HG02852 (cell line): ENCODE data around the gene DUSP10.
A peak's percentile ranks its signal among the peaks of the same experiment; 100 is the strongest.

Experiments
- ATAC-seq: cut with Tn5 transposase; IDR thresholded peaks from one replicate; pipeline ENCODE4 v1.9.1; 2021; ENCODE audit warnings: mild to moderate bottlenecking, moderate library complexity; ENCODE audit not compliant: unreplicated experiment

DUSP10 gene

DNA sequence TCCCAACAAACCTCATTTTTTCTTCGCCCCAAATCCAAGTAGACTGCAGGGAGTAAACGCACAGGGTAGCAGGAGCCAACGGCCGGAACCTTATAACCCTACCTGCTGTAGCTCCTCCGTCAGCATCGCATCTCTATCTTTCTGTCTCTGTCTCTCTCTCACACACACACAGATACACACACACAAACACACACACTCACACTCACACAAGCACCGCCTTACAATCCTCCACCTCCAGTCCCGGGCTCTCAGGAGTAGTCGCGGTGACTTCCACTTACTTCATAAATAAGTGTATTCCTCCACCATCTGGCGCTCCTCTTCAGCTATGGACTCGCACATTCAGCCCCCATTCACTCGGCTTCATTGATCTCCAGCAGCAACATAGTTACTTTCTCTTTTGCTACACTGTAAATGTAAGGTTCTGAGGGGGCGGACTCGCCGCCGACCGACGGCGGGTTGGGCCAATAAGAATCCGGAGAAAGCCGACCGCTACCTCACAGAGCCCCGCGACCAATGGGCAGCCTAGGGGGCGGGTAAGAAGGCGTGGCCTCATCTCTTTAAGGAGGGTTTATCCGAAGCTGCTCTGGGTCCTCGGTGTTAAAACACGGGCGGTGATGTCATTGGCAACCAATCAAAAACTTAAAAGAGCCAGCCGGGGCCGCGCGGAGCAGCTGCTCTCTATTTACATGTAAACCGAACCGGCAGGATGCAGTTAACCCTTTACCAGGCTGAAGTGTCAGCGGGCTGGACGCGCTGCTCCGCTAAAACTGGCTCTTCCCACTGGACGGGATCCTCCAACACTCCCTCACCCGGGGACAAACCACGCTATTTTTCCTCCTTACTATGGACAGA, at the start of gene DUSP10:
TSS of gene DUSP10 (minus strand) at position 387 of the 852 bp plus-strand sequence. CDS start 2,345 bp downstream, outside the sequence.
- peak; percentile 80 for ATAC-seq

DNA sequence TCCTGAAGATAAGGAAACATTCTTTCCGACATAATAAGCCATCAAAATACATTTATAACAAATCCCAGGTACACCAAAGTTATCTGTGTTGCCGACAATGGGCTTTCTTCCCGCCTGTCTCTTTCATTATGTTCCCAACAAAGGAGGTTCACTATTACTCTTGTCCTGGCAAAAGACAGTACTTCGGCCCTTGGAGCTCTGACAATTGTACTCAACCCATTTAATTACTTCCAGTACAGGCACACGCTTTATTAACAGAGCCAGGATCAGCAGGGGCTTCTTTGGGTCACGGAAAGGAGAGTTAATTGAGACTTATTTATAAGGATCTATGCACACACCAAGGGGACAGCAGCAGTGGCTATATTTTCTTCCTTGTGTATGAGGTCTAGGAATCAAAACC, 46.6 kb upstream of the DUSP10 start:
- no peak for ATAC-seq

DNA sequence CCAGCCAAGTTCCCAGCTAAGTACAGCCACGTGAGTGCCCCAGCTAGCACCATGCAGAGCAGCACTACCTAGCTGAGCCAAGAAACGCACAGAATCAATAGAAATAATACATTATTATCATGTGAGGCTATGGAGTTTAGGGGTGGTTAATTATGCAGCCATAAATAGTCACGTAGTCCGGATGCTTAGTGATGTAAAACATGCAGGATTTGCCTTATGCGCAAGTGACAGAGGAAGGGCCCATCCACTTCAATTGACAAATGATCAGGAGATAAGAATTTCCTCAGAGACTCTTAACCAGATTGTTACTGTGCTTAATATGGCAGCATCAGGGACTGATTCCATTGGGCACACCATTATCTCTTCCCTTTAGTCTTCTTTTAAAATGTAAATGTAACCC, 44.8 kb upstream of the DUSP10 start:
- ATAC-seq, result no peak

DNA sequence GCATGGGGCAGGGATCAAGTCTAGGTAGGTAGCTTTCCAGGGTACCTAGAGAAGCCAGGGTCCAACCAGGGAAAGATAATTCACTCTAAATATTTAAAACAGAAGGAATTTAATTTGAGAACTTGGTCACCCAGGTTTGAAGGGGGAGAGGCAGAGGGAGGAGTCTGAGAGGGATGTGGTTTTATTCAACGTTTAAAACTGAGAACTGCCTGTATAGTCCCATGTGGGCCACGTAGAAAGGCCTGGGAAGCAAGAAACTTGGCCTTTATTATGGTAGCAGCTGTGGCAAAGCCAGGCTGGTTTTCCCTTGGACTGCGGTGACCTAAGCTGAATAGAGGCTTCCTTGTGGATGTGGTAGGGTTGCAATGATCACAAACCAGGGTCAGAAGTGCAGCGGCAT, 42.0 kb upstream of the DUSP10 start:
- ATAC-seq, result no peak

DNA sequence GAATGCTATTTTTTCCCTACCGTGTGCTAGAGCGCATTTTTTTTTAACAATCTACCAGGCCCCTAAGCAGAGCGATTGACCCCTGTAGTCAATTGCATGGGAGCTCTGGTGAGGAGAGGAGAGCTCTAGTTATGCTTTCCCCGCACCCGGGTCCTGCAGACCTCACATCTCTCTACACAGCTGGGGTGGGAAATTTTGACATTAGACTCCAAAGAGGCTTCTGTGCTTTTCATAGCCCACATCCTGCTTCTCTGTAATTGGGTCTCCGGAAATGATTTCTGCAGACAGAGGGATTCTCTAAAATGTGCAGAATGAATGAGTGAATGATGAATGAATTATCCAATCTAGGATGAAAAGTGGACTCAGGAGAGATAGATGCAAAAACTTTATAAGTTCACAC, 41.5 kb upstream of the DUSP10 start:
- no peak for ATAC-seq

DNA sequence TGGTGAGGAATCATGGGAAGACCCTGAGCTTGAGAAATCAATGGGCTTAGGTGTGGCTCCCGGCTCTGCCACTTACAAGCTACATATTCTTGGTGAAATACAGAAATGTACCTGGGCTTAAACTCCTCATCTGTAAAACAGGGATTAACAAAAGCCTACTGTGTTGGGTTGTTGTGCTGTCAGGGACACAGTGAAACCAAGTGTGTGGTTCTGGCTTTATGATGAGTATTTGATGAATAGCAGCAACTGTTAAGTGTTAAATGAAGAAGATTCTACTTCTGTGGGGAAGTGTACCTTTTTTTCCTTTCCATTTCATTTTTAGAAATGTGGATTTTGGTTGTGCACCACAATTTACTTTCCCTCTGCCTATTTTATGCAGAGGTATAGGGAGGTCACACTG, 41.1 kb upstream of the DUSP10 start:
- no peak for ATAC-seq

DNA sequence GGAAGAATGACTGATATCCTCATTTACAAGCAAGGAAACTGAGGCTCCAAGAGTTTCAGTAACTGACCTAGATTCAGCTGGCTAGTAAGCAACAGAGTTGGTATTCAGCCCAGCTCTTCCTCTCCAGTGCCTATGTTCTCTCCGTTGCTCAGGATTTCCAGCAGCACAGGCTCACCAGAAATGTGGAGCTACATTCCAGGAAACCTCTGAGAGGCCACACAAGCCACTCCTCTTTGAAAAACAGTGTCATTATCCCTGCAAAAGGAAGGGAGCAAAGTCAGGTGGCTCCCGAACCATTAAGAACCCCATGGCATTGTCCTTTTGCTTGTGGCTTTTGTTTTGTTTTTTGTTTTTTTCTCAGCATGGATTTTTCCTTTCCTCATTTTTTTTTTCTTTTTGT, 40.6 kb upstream of the DUSP10 start:
- no peak for ATAC-seq

DNA sequence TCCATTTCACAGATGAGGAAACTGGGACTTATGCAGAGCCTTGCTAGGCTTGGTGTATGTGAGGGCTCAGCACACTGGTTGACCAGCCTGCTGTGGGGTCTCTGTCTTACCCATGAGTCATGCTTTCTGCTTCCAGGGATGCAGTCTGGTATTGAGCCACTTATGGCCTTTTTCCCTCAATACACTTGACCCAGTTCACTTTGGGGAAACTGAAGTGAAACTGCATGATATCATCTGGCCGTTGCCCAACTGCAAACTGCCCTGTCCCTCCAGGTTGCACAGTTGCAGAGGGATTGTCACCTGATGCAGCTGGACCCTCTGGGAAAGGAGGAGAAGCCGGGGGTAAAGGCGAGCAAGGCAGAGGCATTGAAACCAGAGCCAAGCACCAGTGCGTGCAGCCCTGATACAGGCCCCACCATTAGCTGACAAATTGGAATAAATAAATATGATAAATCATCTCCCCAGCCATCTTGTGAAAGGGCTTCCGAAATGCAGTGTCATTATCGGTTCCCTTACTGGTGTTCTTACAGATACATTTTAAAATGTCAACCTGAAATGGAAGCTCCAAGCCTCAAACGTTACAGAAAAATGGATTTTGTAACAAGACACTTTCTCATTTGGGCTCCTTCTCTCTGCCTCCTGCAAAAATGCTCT, 39.3 kb upstream of the DUSP10 start:
- ATAC-seq, result no peak

DNA sequence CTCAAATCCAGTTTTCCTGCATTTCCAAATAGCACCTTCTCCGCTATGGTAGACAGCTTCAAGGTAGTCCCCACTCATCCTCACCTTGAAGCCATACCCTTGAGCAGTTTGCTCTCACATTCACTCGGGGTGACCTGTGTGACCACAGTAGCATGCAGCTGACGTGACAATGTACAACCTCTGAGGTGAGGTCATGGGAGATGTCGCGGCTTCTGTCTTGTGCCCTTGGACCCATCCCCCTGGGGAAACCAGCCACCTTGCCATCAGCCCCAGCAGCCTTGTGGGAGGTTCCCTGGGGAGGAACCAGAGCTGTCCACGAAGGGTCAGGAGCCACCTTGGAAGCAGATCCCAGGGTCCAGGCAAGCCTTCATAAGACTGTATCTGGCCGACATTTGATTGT, 38.3 kb upstream of the DUSP10 start:
- ATAC-seq, result no peak

DNA sequence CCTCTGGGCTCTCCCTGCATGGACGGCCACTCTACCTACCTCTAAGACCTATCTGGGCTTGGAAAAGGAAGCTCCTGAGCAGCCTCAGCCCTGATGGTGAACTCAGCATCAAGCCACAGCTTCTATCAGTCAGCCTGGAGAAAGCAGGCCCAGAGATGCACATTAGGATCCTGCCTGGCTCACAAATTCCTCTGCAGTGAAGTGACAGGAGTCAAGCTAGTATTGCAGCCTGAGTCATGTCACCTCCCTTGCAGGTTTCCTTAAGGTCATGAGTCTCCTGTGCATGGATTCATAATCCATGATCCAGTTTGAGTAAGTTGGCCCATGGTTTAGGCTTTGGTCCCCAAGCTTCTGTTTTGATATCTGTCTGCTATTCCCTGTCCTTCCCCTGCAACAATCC, 37.9 kb upstream of the DUSP10 start:
- ATAC-seq, result no peak

DNA sequence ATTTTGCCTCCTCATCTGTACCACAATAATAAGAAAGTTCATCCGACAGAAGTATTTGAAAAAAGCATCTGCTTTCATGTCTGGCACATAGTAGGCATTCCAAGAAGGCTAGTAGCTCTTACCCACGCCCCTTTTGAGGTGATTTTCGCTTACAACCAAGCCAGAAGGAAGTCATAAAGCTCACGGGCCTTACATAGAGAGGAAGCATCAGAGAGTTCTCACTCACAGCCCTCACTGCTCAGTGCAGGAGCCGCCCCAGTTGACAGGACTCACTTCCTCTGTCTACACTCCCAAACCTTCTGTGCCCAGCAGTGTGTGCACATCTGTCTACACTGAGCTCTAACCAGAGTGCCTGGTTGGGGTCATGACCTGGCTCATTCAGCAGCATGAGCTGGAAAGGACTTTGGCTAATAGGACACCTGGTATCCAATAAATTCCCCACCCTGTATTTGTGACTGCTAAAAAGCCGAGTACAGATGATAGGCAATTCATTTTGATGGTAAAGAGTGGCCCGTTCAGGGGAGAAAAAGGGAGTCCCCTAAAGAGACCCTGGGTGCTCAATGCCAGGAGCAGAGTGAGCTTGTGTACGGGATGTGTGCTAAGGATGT, 36.8 kb upstream of the DUSP10 start:
- ATAC-seq, result peak; percentile 30

DNA sequence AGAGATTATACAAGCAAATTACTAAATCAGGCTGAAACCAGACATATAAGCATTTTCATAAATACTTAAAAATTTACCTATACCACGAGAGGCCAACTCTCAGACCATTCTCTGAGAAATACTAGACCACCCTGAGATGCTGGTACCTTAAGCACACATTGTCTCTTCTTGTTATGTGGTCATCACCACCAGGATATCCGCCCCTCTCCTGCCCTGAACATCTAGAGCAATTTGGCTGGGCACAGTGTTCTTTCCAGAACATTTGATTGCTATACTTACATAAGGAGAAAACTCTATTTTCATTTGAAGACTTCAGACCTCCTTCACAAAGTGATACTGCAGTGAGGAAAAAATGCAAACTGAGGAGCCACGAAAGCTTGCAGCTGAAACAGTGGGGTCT, 36.2 kb upstream of the DUSP10 start:
- ATAC-seq, result peak; percentile 21

DNA sequence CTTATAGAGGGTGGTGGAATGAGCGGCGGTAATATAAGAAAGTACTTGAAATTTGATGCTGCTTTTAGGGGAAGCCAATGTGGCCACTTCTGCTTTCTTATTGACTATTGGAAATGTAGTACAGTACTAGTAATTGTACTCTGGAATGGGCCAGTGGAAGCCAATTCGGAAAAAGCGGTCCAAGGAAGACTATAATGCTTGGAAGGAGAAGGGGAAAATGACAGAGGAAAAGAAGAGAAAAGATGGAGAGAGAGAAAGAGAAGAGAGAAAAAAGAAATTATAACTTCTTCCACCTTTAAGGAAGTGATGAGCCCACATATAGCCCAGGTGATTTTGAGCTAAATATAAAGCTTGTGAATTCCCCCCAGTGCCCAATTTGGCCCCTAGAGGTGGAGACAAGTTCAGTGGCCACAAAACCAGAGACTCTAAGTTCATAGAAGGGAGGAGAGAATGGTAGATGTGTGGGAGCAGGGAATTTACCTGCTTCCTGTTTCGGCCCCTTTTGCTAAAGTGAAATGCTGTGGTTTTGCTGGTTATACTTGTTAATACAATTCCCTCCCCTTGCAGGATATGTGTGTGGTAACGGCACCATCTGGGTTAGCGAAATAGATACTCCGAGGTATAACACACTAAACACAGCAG, 35.7 kb upstream of the DUSP10 start:
- peak; percentile 68 for ATAC-seq

DNA sequence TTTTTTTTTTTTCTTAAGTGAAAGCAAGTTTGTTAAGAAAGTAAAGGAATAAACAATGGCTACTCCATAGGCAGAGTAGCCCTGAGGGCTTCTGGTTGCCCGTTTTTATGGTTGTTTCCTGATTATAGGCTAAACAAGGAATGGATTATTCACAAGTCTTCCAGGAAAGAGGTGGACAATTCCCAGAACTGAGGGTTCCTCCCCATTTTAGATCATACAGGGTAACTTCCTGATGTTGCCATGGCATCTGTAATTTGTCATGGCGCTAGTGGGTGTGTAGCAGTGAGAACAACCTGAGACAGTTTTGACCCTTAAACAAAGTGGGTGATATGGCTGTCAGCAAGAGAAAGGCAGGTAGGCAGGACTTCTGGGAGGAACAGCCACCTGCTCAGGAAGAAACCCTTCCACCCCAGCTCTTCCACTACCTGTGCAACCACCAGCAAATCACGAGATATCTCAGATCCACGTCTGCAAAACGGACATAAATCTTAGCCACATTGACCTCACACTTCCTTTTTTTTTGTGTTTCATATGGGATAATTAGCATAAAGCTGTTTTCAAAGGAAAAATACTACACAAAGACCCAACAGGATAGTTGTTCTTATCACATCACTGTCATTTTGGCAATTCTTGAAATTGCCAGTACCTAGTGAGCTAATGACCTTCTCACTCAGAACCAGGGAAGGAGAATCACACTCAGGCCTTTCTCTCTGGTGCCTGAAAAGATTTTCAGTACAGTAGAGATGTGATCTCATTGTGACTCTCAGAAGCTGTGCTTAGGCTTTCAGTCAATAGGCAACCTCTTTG, 34.8 kb upstream of the DUSP10 start:
- peak; percentile 35 for ATAC-seq

DNA sequence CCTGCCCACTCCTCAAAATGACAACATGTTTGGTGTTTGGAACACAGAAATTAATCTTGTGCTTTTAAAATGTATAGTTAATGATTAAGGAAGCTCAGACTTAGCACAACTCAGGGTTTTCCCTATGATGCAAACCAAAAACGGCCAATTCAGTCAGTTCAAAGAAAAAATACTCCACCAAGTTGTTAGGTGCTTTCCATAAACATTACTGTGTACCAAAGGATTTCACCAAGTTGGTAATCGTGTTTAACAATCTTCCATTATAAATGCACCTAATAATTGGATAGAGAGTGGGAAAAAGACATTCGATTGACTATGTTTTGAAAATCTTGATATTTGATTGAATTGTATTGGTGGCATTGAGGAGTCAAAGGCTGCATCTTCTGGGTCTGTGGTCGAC, 33.3 kb upstream of the DUSP10 start:
- ATAC-seq, result no peak

DNA sequence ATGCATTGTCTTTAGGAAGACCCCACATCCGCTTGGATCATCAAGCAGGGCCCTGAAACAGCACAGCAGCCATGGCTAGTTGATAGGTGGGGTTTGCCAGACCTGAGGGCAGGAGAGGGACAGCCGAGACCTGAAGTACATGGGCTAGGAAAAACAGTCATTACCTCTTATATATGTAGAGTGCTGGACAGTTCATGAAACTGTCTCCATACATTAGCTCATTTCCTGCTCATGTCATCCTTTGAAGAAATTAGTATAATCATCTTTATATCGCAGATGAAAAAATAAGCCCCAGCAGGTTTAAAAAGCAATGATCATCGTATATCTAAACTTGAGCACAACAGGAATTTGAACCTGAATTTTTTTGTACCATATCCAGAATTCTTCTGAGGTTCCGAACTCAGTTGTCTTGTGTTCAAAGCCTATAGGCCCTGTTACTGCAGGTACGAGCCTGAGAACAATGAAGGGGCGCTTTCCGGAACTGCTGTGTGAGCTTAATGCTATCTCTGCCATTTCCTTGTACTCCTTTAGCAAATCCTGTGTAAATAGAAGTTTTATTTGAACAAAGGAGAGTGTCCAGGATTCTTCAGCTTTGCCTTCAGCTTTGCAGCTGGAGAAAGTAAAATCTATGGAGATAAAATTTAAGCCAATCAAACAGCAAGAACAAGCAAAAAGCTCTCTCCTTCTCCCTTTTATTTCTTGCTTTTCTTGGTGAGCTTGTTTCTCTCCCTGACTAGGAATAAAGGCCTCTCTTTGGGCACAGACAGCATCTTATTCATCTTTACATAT, 32.4 kb upstream of the DUSP10 start:
- no peak for ATAC-seq

DNA sequence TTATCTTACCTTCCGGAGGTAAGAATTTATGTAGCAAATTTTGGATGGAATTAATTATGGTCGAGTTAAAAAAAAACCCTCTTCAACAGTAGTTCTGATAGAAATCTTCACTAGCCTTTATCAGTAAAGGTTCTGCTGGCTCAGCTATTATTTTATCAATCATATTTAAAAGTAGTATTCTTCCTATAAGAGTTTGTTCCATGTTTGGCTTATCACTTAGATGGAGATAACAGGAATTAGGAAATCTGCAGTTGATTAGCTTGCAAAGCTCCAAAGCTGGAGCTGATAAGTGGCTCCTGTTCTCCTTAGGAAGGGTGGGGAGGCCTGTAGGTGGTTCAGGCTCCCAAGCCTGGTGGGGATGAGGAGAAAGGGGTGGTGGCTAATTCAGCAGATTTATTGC, 31.5 kb upstream of the DUSP10 start:
- ATAC-seq, result no peak

DNA sequence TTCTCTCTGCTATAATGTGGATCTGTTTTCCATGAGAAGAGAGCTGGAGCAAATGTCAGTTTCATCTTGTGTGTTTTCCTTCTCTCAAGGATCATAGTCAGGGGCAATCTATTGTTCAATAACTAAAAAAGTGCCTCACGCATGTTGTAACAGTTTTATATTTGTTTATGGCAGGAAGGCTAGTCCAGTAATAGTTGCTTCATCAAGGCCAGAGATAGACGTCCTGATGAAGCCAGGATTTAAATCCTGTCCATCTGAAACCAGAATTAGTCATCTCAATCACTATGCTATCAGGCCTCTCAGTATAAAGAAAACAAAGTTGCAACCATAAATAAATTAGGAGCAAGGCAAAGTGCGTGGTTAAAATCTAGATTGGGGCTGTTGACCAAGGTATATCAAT, 30.2 kb upstream of the DUSP10 start:
- ATAC-seq, result no peak

DNA sequence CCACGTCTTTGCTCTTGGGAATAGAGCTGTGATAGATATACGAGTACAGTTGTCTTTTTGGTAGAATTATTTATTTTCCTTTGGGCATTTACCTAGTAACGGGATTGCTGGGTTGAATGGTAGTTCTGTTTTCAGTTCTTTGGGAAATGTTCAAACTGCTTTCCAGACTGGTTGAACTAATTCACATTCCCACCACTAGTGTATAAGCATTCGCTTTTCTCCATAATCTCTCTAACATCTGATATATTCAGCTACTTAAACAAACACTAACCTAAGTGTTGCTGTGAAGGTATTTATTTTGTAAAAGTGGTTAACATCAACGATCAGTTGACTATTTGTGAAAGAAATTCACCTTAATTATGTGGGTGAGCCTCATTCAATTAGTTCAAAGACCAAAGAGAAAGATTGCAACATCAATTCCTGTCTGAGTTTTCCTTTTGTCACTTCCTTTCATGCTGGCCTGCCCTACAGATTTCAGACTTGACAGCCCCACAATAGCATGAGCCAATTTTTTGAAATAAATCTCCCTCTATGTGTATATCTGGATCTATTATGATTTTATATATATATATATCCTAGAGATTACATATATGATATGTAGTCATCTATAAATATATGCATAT, 26.7 kb upstream of the DUSP10 start:
- no peak for ATAC-seq

DNA sequence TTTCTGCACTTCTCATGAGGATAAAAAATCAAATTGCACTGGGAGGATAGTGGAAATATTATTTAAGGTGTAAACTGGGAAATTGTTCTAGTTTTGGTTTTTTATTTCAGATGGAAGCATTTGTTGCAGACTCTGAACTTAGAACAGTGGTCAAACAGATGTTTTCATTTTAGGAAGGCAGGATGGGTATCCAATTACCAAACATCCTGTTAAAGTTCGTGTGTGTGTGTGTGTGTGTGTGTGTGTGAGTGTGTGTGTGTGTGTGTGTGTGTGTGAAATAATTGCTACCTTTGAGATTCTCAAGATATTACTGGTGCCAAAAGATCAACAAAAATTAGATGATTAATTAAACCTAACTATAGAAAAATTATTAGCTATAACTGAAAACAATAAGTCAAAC, 24.3 kb upstream of the DUSP10 start:
- ATAC-seq, result no peak
